Activated CD8-positive, alpha-beta memory T cell treated with anti-CD3 and anti-CD28 coated beads, Interleukin-2, amount 50 U/mL, for 4 hours (primary cell): ENCODE measurements around the gene LRRTM1.

Experiments used
- DNase-seq: peaks from one replicate; pipeline ENCODE4 v3.0.0-alpha.2; 2020

Gene LRRTM1, protein sequence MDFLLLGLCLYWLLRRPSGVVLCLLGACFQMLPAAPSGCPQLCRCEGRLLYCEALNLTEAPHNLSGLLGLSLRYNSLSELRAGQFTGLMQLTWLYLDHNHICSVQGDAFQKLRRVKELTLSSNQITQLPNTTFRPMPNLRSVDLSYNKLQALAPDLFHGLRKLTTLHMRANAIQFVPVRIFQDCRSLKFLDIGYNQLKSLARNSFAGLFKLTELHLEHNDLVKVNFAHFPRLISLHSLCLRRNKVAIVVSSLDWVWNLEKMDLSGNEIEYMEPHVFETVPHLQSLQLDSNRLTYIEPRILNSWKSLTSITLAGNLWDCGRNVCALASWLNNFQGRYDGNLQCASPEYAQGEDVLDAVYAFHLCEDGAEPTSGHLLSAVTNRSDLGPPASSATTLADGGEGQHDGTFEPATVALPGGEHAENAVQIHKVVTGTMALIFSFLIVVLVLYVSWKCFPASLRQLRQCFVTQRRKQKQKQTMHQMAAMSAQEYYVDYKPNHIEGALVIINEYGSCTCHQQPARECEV

DNA sequence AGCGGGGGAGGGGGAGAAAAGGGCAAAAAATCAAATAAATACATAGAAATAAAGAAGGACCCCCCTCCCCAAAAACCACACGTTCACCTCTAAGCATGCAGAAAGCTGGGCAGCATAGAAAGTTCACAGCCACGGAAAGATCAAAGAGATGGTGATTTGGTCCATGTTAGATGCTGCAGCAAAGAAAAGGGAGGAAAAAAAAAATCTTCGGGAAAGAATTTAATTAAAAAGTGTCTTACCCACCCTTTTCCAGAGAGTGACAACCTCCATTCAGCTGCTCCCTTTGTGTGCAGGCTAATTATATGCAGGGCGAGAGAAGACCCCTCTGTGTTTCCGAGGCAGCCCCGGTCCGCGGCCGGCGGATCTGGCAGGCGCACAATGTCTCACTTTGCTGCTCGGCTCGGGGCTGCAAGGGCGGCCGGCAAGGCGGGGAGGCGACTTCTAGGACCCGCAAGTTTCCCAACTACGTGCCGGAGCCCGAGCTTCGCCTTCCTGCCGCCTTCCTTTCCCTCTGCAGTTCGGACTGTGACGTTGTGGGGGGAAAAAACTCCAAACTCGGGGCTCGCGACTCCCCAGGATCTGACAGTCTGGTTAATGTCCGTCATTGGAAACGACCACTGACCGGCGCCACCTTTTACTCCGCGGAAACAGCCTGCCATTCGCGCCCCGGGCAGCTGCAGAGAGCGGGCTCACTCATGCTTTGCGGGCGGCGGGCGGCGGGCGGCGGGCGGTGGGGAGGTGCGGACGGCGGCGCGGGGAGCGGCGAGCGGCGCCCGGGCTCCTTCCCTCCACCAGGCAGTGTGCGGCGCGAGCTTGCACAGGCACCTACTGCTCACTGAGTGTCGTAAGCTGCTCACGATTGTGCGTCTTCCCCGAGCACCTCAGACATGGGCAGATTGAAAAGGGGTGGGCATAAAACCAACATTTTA lies at the start of gene LRRTM1:
TSS of gene LRRTM1 (minus strand) at position 844 of the 929 bp plus-strand sequence. CDS start 933 bp downstream, outside the sequence.
- DNase-seq: no peak

DNA sequence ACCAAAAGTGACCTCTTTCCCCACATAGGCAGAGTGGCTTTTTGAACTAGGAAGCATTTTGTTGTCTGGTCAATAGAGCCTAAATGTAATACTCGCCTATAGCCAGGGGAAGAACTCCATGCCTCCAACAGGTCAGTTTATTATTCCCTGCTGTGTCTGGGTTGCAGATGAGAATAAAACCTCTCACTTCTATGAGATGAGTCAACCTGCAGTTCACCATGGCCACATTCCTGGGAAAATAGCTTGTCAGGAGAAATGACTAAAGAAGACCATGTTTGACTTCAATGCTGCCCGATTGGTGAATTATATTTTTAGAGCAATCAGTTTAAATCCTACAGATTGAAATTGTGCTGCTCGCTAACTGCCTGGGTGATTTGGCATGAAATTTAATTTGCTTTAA lies 46.7 kb upstream of the LRRTM1 start:
- DNase-seq: no peak

DNA sequence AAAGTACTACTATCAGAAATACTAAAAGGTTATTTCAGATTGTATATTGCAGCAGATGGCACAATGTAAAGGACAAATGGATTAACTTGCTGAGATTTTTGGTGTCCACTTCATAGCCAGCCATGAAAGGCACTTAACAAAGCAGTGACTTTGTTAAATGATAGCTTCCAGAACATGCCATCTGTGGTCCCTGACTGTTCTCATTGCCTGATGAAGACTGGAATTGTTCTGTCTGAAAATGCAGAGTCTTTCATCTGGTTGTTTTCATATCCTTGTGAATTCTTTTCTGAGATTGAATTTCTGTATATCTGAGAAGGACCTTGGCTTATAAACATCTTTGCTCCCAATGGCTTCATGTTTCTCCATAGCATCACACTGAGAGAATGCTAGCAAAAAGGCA lies 44.4 kb upstream of the LRRTM1 start:
- DNase-seq: no peak

DNA sequence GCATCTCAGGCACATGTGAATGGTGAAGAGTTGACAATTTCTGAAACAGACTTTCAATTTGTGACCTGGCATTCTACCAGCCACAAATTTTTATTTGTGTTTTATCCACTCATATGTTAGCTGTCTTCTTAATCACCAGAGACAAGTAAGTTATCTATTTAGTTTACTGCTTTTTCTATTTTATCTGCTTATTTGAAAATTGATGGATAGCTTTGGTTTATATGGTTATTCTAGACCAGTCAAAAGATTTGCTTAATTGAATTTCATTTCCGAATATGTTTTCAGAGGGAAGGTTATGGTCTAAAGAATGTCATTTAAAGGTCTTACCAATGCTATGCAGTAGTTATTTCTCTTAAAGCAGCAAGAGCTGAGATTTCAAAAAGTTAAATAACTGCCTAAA lies 43.5 kb upstream of the LRRTM1 start:
- DNase-seq: no peak

GRCh38 chr2:80340022-80340421 lies 35.5 kb upstream of the LRRTM1 start:
- DNase-seq: no peak

DNA sequence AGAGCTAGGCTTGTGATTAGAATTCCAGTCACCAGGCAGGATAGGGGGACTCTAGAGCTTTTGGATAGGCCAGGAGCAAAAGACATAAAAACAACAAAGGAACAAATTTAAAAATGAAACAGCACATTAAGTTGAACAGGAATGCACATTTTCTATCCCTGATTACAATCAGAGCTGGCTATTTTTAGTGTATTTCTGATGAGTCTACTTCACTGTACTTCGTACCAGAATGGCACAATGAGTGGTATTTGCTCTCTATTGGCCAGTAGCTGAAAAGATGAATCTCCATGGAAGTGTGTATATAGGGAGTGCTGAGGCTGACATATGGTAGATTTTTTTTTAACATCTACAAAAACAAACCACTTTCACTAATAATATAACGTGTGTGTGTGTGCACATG lies 34.2 kb upstream of the LRRTM1 start:
- DNase-seq: no peak

GRCh38 chr2:80335411-80335810 lies 30.9 kb upstream of the LRRTM1 start:
- no peak for DNase-seq

DNA sequence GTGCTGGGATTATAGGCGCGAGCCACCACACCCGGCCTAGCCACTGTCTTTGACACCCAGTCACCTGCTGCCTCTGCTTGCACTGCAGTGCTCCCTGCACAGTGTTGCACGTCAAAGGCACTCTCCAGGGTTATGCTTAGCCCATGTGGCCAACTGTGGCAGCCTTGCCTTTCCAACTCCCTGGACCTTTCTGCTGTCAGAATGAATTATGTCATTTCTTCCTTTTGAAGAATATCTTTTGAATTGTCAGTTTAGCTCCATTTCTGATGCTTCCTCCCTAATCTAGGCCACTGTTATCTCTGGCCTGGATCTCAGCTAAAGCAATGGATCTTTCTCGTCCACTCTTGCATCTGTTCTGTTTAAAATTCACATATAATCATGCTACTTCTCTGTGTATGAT lies 29.3 kb upstream of the LRRTM1 start:
- DNase-seq: no peak

GRCh38 chr2:80330527-80331450 lies 26.2 kb upstream of the LRRTM1 start:
- DNase-seq: no peak

- no peak for DNase-seq
Measured at GRCh38 chr2:80329491-80329890, 24.9 kb upstream of the LRRTM1 start.

DNA sequence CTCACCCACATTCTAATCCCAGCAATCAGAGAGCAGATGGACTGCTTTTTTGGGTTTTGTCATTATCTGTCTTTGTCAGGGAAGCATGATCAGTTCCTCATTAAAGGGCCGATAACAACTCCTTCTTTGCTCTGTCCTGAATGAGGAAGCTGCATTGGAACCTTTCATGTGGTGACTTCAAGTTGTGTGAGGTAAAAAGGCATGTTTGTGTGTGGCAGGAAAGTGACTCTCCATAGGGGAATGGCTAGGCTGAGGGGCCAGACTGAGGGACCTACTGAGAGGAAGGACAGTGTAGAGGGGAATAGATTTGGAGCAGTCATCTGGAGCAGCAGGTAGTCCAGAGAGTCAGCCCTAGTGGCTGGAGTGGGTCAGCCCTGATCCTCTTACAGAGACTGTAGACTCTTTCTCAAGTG lies 23.6 kb upstream of the LRRTM1 start:
- DNase-seq: no peak

DNA sequence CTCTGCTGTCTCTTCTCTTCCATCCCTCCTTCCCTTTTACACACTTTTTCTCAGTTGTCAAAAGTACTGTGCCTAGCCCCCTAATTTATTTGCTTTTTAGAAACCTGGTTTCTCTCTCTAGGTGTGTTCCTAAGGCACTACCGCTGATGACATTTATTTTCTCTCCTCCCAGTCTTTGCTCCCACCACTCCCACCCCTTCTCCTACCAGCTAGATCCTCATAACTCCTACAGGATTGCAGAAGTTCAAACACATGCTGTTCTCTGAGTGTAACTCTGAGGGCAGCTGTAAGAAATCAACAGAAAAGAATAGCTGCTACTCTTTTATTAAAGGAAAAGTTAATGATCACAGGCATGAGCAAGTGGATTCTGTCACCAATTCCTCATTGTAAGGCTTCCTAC lies 22.3 kb upstream of the LRRTM1 start:
- no peak for DNase-seq

DNA sequence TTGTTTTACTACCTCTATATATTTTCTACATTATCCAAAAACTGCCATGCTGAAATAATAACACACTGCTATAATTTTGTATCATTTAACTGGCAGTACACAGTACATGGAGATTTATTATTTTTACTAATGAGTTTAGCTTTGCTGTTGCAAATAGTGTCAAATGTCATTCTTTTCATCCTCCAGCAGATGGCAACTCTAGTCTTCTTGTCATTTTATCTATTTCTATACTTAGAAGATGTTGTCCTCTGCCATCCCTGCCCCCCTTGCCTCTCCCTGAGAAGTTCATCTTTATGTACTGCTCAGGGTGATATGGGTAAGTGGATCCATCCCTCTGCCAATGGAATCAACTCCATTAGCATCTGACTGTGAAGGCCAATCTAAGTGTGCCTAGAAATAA lies 21.7 kb upstream of the LRRTM1 start:
- no peak for DNase-seq

GRCh38 chr2:80324525-80324924 lies 20.0 kb upstream of the LRRTM1 start:
- no peak for DNase-seq

DNA sequence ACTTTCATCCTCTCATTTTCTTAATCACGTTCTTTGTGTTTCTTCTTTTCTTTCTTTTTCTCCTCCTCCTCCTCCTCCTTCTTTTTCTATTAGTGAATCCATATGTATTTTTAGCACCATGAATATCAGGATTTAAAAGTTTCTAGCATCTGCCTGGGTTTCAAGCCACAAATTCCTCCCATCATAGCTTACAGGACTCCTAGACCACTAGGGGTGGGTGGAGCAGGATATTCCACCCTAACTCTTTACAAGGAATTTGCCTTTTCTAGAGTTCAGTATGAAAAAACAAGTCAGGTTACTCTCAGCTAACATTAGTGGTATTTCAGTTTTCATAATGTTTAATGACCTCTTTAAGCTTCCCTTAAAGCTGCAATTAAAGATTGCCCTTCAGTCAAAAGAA lies 19.1 kb upstream of the LRRTM1 start:
- no peak for DNase-seq

DNA sequence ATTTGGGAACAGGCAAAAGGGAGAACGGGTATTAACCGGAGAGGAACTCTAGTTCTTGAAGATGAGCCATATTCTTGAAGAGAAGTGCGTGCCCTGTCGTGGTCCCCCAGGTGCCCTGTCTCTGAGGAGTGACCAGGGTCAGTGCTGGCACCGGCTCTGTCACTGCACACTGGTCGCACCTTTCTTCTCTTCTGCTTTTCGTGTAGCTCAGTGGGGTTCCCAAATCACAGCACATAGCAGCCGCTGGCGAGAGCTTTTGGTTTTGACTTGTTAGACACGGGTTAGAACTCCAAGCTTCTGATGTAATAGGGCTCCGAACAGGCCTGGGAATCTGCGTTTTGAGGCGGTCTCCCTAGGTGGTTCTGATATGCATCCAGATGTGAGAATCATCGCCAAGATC lies 18.4 kb upstream of the LRRTM1 start:
- DNase-seq: no peak

GRCh38 chr2:80322311-80322920 lies 17.9 kb upstream of the LRRTM1 start:
- no peak for DNase-seq

DNA sequence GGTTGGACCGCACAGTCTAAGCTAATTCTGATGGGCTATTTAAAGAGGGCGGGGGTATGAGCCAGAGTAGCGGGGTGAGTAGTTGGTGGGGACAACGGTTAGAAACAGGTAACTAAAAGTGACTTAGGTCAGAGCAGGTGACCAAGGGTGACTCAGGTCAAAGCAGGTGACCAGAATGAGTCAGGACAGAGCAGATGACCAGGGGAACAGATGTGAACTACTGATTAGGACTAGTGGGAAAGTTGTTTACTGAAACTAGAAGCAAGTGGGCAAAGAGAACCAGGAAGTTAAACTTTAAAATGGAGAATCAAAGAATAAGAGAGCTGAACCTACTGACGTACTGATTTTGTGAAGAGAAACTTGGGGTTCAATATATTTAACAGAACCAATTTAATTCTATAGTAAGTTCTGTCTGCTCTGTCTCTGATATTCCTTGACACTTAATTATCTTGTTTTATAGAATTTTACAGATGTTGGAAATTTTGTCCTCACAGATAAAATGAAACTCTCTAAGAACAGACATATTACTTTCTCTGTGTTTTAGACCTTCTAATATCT lies 7.8 kb upstream of the LRRTM1 start:
- no peak for DNase-seq

- no peak for DNase-seq
Measured at GRCh38 chr2:80311304-80311703, 6.8 kb upstream of the LRRTM1 start.

GRCh38 chr2:80303006-80303908 lies 1.3 kb downstream of the LRRTM1 start:
- no peak for DNase-seq
